ENCODE data around the gene RNF19B. TPM values are rescaled to one million over a fixed set of nuclear protein-coding genes. Genes with fewer than 3 reads are reported as not detected.

The RNF19B gene
- total RNA-seq, 1 donor from 2014 or later, result 18.7 TPM

GRCh38 chr1:32891241-32891570 lies 73.4 kb downstream of the RNF19B start:
- Mint-ChIP-seq H3K36me3 (ENCODE audit: unreplicated experiment) (peaks cover 7% of the 10 kb centered on the region), H3K27ac (ENCODE audit: unreplicated experiment) (no peak overlapping the region), H3K4me3 (ENCODE audit: unreplicated experiment) (no peak overlapping the region), H3K4me1 (ENCODE audit: low read depth, unreplicated experiment) (peaks cover 34% of the 10 kb centered on the region), H3K27me3 (ENCODE audit: unreplicated experiment) (peaks cover 12% of the 10 kb centered on the region), H3K9me3 (ENCODE audit: unreplicated experiment) (peaks cover 14% of the 10 kb centered on the region)
- DNase-seq, result no peak
- no peak for TF ChIP-seq CTCF (IDR thresholded peaks at IDR 0.05; ENCODE audit: partially characterized antibody, unreplicated experiment)

- H3K27ac Mint-ChIP-seq (ENCODE audit: unreplicated experiment), result peak overlapping the region; percentile 44
- peaks cover 14% of the 10 kb centered on the region for H3K9me3 Mint-ChIP-seq (ENCODE audit: unreplicated experiment)
- peaks cover 10% of the 10 kb centered on the region for H3K27me3 Mint-ChIP-seq (ENCODE audit: unreplicated experiment)
- TF ChIP-seq CTCF (IDR thresholded peaks at IDR 0.05; ENCODE audit: partially characterized antibody, unreplicated experiment), result no peak
- no peak for DNase-seq
- H3K36me3 Mint-ChIP-seq (ENCODE audit: unreplicated experiment), result peaks cover 7% of the 10 kb centered on the region
- peaks cover 34% of the 10 kb centered on the region for H3K4me1 Mint-ChIP-seq (ENCODE audit: low read depth, unreplicated experiment)
- H3K4me3 Mint-ChIP-seq (ENCODE audit: unreplicated experiment), result peak overlapping the region; percentile 28
These were observed 73.9 kb downstream of the RNF19B start for GRCh38 chr1:32890516-32891240.

DNA sequence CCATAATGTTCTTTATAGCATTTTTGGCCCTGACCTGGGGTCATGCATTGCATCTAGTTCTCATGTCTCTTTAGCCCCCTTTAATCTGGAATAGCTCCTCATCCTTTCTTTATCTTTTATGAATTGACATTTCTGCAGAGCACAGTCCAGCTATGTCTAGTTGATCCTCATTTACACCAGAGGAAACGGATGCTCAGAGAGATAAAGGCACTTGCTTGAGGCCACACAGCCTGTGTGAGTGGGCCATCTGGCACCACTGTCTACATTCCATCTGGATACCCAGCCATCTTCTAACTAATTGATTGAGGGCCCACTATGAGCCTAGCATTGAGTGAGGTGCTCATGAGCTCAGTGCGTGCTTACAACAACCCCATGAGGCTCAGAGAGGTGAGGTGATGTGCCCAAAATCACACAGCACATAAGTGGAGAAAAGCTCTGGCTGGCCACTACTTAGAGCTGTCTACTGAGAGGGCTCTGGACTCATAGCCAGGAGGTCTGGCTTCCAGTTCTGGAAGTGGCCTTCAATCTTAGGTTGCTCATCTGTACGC lies 74.8 kb downstream of the RNF19B start:
- no peak for DNase-seq
- Mint-ChIP-seq H3K36me3 (ENCODE audit: unreplicated experiment) (peaks cover 7% of the 10 kb centered on the region), H3K4me3 (ENCODE audit: unreplicated experiment) (peak overlapping the region; percentile 47), H3K27me3 (ENCODE audit: unreplicated experiment) (peaks cover 10% of the 10 kb centered on the region), H3K9me3 (ENCODE audit: unreplicated experiment) (peaks cover 19% of the 10 kb centered on the region), H3K27ac (ENCODE audit: unreplicated experiment) (peak overlapping the region; percentile 55), H3K4me1 (ENCODE audit: low read depth, unreplicated experiment) (peaks cover 41% of the 10 kb centered on the region)
- TF ChIP-seq CTCF (IDR thresholded peaks at IDR 0.05; ENCODE audit: partially characterized antibody, unreplicated experiment), result no peak

DNA sequence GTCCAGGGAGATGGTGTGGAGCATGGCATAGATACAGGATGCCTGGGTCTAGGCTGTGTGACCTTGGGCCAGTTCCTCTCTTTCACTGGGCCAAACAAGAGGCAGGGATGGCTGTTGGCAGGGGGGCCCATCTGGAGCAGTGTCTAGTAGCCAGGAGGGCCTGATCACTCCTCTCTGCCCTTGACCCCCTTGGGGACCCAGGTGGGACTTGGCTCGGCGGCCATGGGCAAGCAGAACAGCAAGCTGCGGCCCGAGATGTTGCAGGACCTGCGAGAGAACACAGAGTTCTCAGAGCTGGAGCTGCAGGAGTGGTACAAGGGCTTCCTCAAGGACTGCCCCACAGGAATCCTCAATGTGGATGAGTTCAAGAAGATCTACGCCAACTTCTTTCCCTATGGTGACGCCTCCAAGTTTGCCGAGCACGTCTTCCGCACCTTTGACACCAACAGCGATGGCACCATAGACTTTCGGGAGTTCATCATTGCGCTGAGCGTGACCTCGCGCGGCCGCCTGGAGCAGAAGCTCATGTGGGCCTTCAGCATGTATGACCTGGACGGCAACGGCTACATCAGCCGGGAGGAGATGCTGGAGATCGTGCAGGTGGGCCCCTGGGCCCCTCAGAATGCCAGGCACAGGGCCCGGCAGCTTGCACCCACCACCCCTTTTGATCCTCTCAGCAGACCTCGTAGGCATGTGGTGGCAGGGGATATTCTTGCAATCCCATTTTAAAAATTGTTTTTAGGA lies 75.8 kb downstream of the RNF19B start:
- no peak overlapping the region for H3K27ac Mint-ChIP-seq (ENCODE audit: unreplicated experiment)
- peaks cover 7% of the 10 kb centered on the region for H3K36me3 Mint-ChIP-seq (ENCODE audit: unreplicated experiment)
- peaks cover 45% of the 10 kb centered on the region for H3K4me1 Mint-ChIP-seq (ENCODE audit: low read depth, unreplicated experiment)
- H3K27me3 Mint-ChIP-seq (ENCODE audit: unreplicated experiment), result peaks cover 10% of the 10 kb centered on the region
- no peak overlapping the region for H3K4me3 Mint-ChIP-seq (ENCODE audit: unreplicated experiment)
- no peak for DNase-seq
- peaks cover 19% of the 10 kb centered on the region for H3K9me3 Mint-ChIP-seq (ENCODE audit: unreplicated experiment)
- TF ChIP-seq CTCF (IDR thresholded peaks at IDR 0.05; ENCODE audit: partially characterized antibody, unreplicated experiment), result no peak

GRCh38 chr1:32888134-32888533 lies 76.5 kb downstream of the RNF19B start:
- H3K4me3 Mint-ChIP-seq (ENCODE audit: unreplicated experiment), result peak overlapping the region; percentile 96
- H3K27me3 Mint-ChIP-seq (ENCODE audit: unreplicated experiment), result peaks cover 12% of the 10 kb centered on the region
- H3K27ac Mint-ChIP-seq (ENCODE audit: unreplicated experiment), result no peak overlapping the region
- peaks cover 7% of the 10 kb centered on the region for H3K36me3 Mint-ChIP-seq (ENCODE audit: unreplicated experiment)
- no peak for DNase-seq
- TF ChIP-seq CTCF (IDR thresholded peaks at IDR 0.05; ENCODE audit: partially characterized antibody, unreplicated experiment), result no peak
- H3K4me1 Mint-ChIP-seq (ENCODE audit: low read depth, unreplicated experiment), result peaks cover 50% of the 10 kb centered on the region
- peaks cover 23% of the 10 kb centered on the region for H3K9me3 Mint-ChIP-seq (ENCODE audit: unreplicated experiment)

Data from glutamatergic neuron (in vitro differentiated cells).